HG03025 (cell line): ENCODE data around the gene TNFRSF1A.

Experiments used
- ATAC-seq: cut with Tn5 transposase; IDR thresholded peaks from one replicate; pipeline ENCODE4 v1.9.1; 2021; ENCODE audit warnings: mild to moderate bottlenecking, moderate library complexity; ENCODE audit not compliant: unreplicated experiment, low FRiP score

The TNFRSF1A gene

GRCh38 chr12:6281081-6281809 is 60.6 kb downstream of the TNFRSF1A start:
- no peak for ATAC-seq

DNA sequence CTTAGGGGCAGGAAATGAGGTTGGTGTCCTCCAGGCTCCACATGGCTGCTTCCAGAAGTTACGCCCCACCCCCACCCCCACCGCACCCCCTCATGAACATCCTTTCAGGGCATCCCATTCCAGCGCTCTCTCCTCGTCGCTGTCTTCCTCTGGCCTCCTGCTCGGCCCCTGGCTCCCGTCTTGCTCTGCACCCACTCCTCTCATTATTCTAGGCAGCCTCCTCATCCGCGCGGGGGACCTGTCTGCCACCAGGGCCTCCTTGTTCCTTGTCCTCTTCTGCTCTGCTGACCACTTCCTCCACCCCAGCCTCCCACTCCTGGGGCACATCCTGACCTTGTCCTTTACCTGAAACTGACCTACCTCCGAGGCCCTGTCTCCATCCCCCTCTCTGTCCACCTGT is 61.2 kb downstream of the TNFRSF1A start:
- ATAC-seq = no peak

- ATAC-seq = no peak
Measured at GRCh38 chr12:6280053-6280469, 61.8 kb downstream of the TNFRSF1A start.

- no peak for ATAC-seq
Measured at GRCh38 chr12:6279631-6280030, 62.2 kb downstream of the TNFRSF1A start.

- no peak for ATAC-seq
Measured at GRCh38 chr12:6279256-6279628, 62.6 kb downstream of the TNFRSF1A start.
